ENCODE data around the gene TRIM71.

DNA sequence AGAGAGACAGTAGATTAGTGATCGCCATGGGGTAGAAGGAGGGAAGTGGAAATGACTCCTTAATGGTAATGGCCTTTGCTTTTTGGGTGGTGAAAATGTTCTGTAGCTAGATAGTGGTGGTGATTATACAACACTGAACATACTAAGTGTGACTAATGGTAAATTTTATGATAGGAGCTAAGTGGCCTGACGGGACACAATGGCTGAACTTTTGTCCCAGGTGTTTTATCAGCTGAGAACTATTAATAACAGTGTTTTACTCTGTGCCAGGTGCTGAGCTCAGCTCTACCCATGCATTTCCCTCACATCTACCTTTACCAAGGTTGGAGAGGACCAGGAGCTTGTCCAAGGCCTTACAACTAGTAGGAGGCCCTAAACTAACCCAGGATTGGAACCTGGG is 66.8 kb downstream of the TRIM71 start:
- TF ChIP-seq, protein P1, sequence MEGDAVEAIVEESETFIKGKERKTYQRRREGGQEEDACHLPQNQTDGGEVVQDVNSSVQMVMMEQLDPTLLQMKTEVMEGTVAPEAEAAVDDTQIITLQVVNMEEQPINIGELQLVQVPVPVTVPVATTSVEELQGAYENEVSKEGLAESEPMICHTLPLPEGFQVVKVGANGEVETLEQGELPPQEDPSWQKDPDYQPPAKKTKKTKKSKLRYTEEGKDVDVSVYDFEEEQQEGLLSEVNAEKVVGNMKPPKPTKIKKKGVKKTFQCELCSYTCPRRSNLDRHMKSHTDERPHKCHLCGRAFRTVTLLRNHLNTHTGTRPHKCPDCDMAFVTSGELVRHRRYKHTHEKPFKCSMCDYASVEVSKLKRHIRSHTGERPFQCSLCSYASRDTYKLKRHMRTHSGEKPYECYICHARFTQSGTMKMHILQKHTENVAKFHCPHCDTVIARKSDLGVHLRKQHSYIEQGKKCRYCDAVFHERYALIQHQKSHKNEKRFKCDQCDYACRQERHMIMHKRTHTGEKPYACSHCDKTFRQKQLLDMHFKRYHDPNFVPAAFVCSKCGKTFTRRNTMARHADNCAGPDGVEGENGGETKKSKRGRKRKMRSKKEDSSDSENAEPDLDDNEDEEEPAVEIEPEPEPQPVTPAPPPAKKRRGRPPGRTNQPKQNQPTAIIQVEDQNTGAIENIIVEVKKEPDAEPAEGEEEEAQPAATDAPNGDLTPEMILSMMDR (IDR thresholded peaks at IDR 0.05; ENCODE audit: poor library complexity) = no peak
- TF ChIP-seq EZH2 (IDR thresholded peaks at IDR 0.05; ENCODE audit: borderline replicate concordance) = no peak
